Esophagus squamous epithelium (tissue), 4 donors: ENCODE results near the gene SYT2.
"Not testable (repeated sequence)": the region's sequence is repeated elsewhere in the genome, so short reads cannot be mapped to it uniquely, and the experiment has no call there.

Experiments used
- CTCF ChIP-seq, 6 experiments: fragments of 450-650 bp in 4 of 6; fragments of 200-600 bp in 2 of 6; sonication (generic) in 2 of 6; IDR thresholded peaks; one replicate each; pipeline ENCODE4 v1.5.1; 2016 to 2019; ENCODE audit warnings: antibody characterized with exemption in 6 of 6, mild to moderate bottlenecking in 4 of 6, moderate library complexity in 4 of 6
- POLR2A ChIP-seq, 4 donors: fragments of 450-650 bp; IDR thresholded peaks; one replicate each; pipeline ENCODE4 v1.6.1; 2017; ENCODE audit warnings: antibody characterized with exemption in 4 of 4, mild to moderate bottlenecking in 4 of 4, moderate library complexity in 3 of 4

- not testable (repeated sequence) for TF ChIP-seq CTCF, POLR2A (IDR thresholded peaks at IDR 0.05)
Observed at GRCh38 chr1:202714202-202714601, 3.9 kb upstream of the SYT2 start.
